Measurements from ENCODE around the gene DDHD1. TPM values are rescaled to one million over a fixed set of nuclear protein-coding genes. Genes with fewer than 3 reads are reported as not detected.
A peak's percentile ranks its signal among the peaks of the same experiment; 100 is the strongest.

Gene DDHD1
- total RNA-seq, 4 donors from 2014 or later, result 9.7 to 19.4 (median 14.6) TPM

DNA sequence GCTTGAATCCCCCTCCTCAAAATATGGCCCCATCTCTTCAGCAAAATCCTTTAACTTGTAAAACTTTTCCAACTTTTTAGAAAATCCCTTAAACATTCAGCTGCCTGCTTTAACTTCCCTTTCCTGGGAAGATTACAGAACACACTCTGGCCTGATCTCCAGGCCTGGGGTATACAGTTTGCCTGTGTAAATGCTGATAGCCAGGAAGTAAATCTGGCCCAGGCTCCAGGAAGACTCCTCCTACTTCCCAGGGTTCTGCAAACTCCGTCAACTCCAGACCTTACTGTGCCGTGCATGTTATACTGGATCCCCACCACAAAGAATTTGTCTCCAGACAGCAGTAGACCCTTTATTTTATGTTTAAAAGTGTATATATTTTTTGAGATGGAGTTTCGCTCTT, 135.3 kb downstream of the DDHD1 start:
- H3K4me3 ChIP-seq (ENCODE audit: low read depth, poor library complexity, severe bottlenecking), result no peak overlapping the region
- 79 to 82% methylated on average over 3 of the region's 3 CpGs for WGBS, 2 donors
- intact Hi-C loops (cut with DNase I; ENCODE audit: low total_unique reads), result no loop called here
- TF ChIP-seq, protein P1, sequence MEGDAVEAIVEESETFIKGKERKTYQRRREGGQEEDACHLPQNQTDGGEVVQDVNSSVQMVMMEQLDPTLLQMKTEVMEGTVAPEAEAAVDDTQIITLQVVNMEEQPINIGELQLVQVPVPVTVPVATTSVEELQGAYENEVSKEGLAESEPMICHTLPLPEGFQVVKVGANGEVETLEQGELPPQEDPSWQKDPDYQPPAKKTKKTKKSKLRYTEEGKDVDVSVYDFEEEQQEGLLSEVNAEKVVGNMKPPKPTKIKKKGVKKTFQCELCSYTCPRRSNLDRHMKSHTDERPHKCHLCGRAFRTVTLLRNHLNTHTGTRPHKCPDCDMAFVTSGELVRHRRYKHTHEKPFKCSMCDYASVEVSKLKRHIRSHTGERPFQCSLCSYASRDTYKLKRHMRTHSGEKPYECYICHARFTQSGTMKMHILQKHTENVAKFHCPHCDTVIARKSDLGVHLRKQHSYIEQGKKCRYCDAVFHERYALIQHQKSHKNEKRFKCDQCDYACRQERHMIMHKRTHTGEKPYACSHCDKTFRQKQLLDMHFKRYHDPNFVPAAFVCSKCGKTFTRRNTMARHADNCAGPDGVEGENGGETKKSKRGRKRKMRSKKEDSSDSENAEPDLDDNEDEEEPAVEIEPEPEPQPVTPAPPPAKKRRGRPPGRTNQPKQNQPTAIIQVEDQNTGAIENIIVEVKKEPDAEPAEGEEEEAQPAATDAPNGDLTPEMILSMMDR (IDR thresholded peaks at IDR 0.05), result no peak
- TF ChIP-seq POLR2A (IDR thresholded peaks at IDR 0.05), result no peak
- DNase-seq (ENCODE audit: low spot score in 2 of 2), result no peak

DNA sequence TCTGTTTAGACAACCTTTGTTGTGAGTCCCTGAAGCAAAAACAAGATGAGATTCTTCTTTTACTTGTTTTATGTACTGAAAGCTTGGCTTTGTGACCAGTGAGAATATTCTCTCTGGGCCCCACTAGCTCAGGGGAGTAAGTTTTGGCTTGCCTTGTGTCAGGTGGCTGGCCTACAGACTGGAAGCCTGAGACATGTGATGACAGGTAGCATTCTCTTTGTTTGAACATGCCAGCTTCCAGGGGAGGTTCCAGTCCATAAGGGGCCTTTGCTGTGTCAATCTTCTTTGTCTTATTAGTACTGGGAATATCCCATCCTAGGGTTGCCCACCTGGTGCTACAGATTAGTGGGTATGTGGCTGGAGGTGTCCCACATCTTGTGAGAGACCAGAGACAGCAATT, 136.2 kb downstream of the DDHD1 start:
- no peak for TF ChIP-seq POLR2A (IDR thresholded peaks at IDR 0.05)
- TF ChIP-seq, protein P1 (IDR thresholded peaks at IDR 0.05), result no peak
- DNase-seq (ENCODE audit: low spot score in 2 of 2), result no peak
- no peak overlapping the region for H3K4me3 ChIP-seq (ENCODE audit: low read depth, poor library complexity, severe bottlenecking)
- intact Hi-C loops (cut with DNase I; ENCODE audit: low total_unique reads), result no loop called here

DNA sequence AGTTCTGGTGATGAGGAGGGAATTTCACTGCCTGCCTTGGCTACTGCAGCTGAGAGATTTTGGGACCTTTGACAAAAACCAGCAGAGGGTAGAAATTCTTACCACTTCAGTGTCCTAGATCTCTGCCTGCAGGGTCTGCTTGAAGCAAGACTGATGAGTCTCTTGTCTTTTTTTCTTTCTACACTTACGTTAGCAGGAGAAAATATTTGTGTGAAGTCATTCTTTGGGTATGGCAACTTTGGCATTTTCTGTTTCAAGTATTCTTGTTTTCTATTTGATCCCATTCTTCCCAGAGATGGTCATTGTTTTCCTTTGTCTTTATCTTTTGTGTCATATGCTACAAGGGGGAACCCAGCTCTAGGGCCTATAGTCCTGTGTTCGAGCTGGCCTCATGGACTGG, 136.6 kb downstream of the DDHD1 start:
- DNase-seq (ENCODE audit: low spot score in 2 of 2), result no peak
- TF ChIP-seq, protein P1 (IDR thresholded peaks at IDR 0.05), result no peak
- no peak for TF ChIP-seq POLR2A (IDR thresholded peaks at IDR 0.05)
- WGBS, 2 donors, result 70 to 76% methylated on average over 2 of the region's 2 CpGs
- intact Hi-C loops (cut with DNase I; ENCODE audit: low total_unique reads), result no loop called here
- no peak overlapping the region for H3K4me3 ChIP-seq (ENCODE audit: low read depth, poor library complexity, severe bottlenecking)

DNA sequence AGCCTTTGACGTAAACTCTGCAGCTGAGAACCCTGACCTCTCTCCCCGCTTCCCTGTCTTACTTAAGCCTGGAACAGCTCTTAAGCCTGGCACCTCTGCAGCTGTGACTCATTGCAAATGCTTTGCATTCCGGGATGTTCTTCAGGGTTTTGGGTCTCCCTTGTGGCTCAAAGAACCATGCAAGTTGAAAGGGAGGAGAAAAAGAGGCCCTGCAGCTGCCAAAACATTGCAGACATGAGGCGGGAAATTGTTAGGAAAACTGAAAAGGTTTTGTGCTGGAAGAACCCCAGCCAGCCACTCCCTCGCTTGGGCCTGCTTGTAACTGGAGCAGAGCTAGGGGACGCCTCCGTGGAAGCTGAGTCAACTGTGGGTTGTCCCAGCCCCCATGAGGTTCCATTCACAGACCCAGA, 142.1 kb downstream of the DDHD1 start:
- DNase-seq (ENCODE audit: low spot score in 2 of 2), result peak; percentile 80 to 94
- H3K4me3 ChIP-seq (ENCODE audit: low read depth, poor library complexity, severe bottlenecking), result no peak overlapping the region
- intact Hi-C loops (cut with DNase I; ENCODE audit: low total_unique reads), result no loop called here
- TF ChIP-seq, protein P1 (IDR thresholded peaks at IDR 0.05), result no peak
- WGBS, 2 donors, result 22 to 27% methylated on average over 7 of the region's 7 CpGs

DNA sequence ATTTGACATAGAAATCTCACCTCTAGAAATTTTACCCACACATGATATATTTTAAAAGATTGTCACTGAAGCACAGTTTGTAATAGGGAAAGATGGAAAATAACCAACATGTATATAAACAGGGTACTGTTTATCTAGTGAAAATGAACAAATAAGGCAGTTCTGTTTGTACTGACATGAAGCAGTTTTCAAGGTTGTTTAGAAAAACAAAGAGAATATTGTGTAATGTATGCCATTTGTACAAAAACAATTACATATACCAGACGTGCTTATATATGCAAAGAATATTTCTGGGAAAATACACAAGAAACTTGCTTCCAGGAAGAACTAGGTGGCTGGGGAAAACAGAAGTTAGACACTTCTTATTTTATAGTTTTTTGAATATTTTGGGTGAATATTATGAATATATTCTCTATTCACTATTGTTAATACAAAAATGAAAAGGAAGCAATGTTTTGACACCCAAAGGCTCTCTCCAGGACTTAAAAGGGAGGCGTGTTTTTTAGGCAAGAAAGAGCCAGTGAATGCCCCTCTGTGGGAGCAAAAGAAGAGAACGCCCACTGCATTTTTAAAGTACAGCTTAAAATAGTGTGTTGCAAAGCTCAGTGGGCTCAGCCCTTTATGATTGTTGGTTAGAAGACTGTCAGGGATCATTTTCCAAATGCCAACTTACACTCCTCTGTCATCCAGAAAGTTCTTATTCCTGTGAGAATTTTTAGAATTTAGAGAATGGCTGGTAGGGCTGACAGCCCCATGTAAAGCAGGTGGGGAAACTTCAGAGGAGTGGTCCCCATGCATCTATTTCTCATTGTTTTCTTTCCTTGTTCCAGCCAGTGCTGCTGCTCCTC, 142.7 kb downstream of the DDHD1 start:
- DNase-seq (ENCODE audit: low spot score in 2 of 2), result no peak
- H3K4me3 ChIP-seq (ENCODE audit: low read depth, poor library complexity, severe bottlenecking), result no peak overlapping the region
- intact Hi-C loops (cut with DNase I; ENCODE audit: low total_unique reads), result no loop called here
- 48 to 61% methylated on average over 3 of the region's 3 CpGs for WGBS, 2 donors
- TF ChIP-seq POLR2A (IDR thresholded peaks at IDR 0.05), result no peak
- TF ChIP-seq, protein P1 (IDR thresholded peaks at IDR 0.05), result no peak

Measured in lower leg skin (tissue), 4 donors.